ENCODE data around the gene DOCK11.
A peak's percentile ranks its signal among the peaks of the same experiment; 100 is the strongest.

Gene DOCK11

GRCh38 chrX:118538386-118538785, 42.8 kb downstream of the DOCK11 start:
- WGBS (ENCODE audit: insufficient coverage) = 42% methylated on average over 4 of the region's 5 CpGs
- Histone ChIP-seq H3K4me1 (ENCODE audit: control extremely low read depth in 1 of 4, control insufficient read depth in 4 of 4, insufficient read depth in 4 of 4, low read length in 3 of 4) (peaks cover 8 to 45% (median 26%) of the 10 kb centered on the region in 4 experiments), H3K27ac (ENCODE audit: insufficient read depth in 1 of 2, low read depth in 1 of 2, low read length in 2 of 2, poor library complexity in 1 of 2, severe bottlenecking in 2 of 2) (peak overlapping the region; percentile 62 to 65)

GRCh38 chrX:118540342-118540741, 44.7 kb downstream of the DOCK11 start:
- no peak for DNase-seq
- WGBS (ENCODE audit: insufficient coverage) = 89% methylated on average over 3 of the region's 4 CpGs
- Histone ChIP-seq H3K36me3 (ENCODE audit: control insufficient read depth in 4 of 4, insufficient read depth in 4 of 4, low read length in 3 of 4) (peaks cover 0 to 15% (median 4%) of the 10 kb centered on the region in 4 experiments), H3K27me3 (replicated peaks in 2 of 5; ENCODE audit: control insufficient read depth in 4 of 5, insufficient read depth in 5 of 5, low read length in 4 of 5) (no peaks in the 10 kb centered on the region), H3K4me3 (ENCODE audit: control insufficient read depth in 1 of 7, extremely low read depth in 1 of 7, insufficient read depth in 4 of 7, low read depth in 2 of 7, low read length in 6 of 7) (no peak overlapping the region), H3K27ac (ENCODE audit: insufficient read depth in 1 of 2, low read depth in 1 of 2, low read length in 2 of 2, poor library complexity in 1 of 2, severe bottlenecking in 2 of 2) (no peak overlapping the region), H3K9me3 (ENCODE audit: control extremely low read depth in 1 of 5, control insufficient read depth in 4 of 5, insufficient read depth in 2 of 5, low read depth in 1 of 5, low read length in 4 of 5) (no peaks in the 10 kb centered on the region), H3K4me1 (ENCODE audit: control extremely low read depth in 1 of 4, control insufficient read depth in 4 of 4, insufficient read depth in 4 of 4, low read length in 3 of 4) (peaks cover 3 to 39% (median 25%) of the 10 kb centered on the region in 4 experiments)
- ChIA-PET POLR2A (no interaction called here), CTCF (interaction anchor here (0.7 to 1.6 kb wide), 5 partner anchors 22 to 81 kb away, joined by 3 to 5 read pairs (median 3); no protein-coding TSS in a partner anchor)

More at GRCh38 chrX:118538386-118538785, 42.8 kb downstream of the DOCK11 start:
- peak overlapping the region in 1 of 7 experiments; percentile 57 for H3K4me3 ChIP-seq (ENCODE audit: control insufficient read depth in 1 of 7, extremely low read depth in 1 of 7, insufficient read depth in 4 of 7, low read depth in 2 of 7, low read length in 6 of 7)
- no peaks in the 10 kb centered on the region for H3K27me3 ChIP-seq (replicated peaks in 2 of 5; ENCODE audit: control insufficient read depth in 4 of 5, insufficient read depth in 5 of 5, low read length in 4 of 5)
- CTCF ChIA-PET = interaction anchor here (1.2 to 1.5 kb wide), 2 partner anchors 41 to 65 kb away, joined by 4 read pairs; no protein-coding TSS in a partner anchor
- POLR2A ChIA-PET = interaction anchor here (0.7 kb wide), 1 partner anchor 41 kb away, joined by 3 read pairs; no protein-coding TSS in a partner anchor
- no peaks in the 10 kb centered on the region for H3K9me3 ChIP-seq (ENCODE audit: control extremely low read depth in 1 of 5, control insufficient read depth in 4 of 5, insufficient read depth in 2 of 5, low read depth in 1 of 5, low read length in 4 of 5)
- DNase-seq = peak in 2 of 3 donors; percentile 43 to 44
- H3K36me3 ChIP-seq (ENCODE audit: control insufficient read depth in 4 of 4, insufficient read depth in 4 of 4, low read length in 3 of 4) = peaks cover 0 to 3% (median under 1%) of the 10 kb centered on the region in 4 experiments

GRCh38 chrX:118541482-118541881, 45.9 kb downstream of the DOCK11 start:
- 86% methylated on average over 2 of the region's 3 CpGs for WGBS (ENCODE audit: insufficient coverage)
- ChIA-PET CTCF (interaction anchor here (1.2 kb wide), 1 partner anchor 58 kb away, joined by 3 read pairs; no protein-coding TSS in a partner anchor), POLR2A (no interaction called here)

GRCh38 chrX:118545510-118545909, 49.9 kb downstream of the DOCK11 start:
- POLR2A ChIA-PET = no interaction called here
- DNase-seq = no peak
- 95% methylated on average over 3 of the region's 5 CpGs for WGBS (ENCODE audit: insufficient coverage)
- Histone ChIP-seq H3K9me3 (ENCODE audit: control extremely low read depth in 1 of 5, control insufficient read depth in 4 of 5, insufficient read depth in 2 of 5, low read depth in 1 of 5, low read length in 4 of 5) (no peaks in the 10 kb centered on the region), H3K36me3 (ENCODE audit: control insufficient read depth in 4 of 4, insufficient read depth in 4 of 4, low read length in 3 of 4) (peaks cover 2 to 51% (median 21%) of the 10 kb centered on the region in 4 experiments), H3K4me3 (ENCODE audit: control insufficient read depth in 1 of 7, extremely low read depth in 1 of 7, insufficient read depth in 4 of 7, low read depth in 2 of 7, low read length in 6 of 7) (no peak overlapping the region), H3K27me3 (replicated peaks in 2 of 5; ENCODE audit: control insufficient read depth in 4 of 5, insufficient read depth in 5 of 5, low read length in 4 of 5) (no peaks in the 10 kb centered on the region), H3K27ac (ENCODE audit: insufficient read depth in 1 of 2, low read depth in 1 of 2, low read length in 2 of 2, poor library complexity in 1 of 2, severe bottlenecking in 2 of 2) (no peak overlapping the region), H3K4me1 (ENCODE audit: control extremely low read depth in 1 of 4, control insufficient read depth in 4 of 4, insufficient read depth in 4 of 4, low read length in 3 of 4) (peaks cover 0 to 4% (median 0%) of the 10 kb centered on the region in 4 experiments)
- CTCF ChIA-PET = no interaction called here

More at GRCh38 chrX:118541482-118541881, 45.9 kb downstream of the DOCK11 start:
- no peak overlapping the region for H3K27ac ChIP-seq (ENCODE audit: insufficient read depth in 1 of 2, low read depth in 1 of 2, low read length in 2 of 2, poor library complexity in 1 of 2, severe bottlenecking in 2 of 2)
- peaks cover 0 to 25% (median 10%) of the 10 kb centered on the region in 4 experiments for H3K36me3 ChIP-seq (ENCODE audit: control insufficient read depth in 4 of 4, insufficient read depth in 4 of 4, low read length in 3 of 4)
- H3K4me1 ChIP-seq (ENCODE audit: control extremely low read depth in 1 of 4, control insufficient read depth in 4 of 4, insufficient read depth in 4 of 4, low read length in 3 of 4) = peaks cover 3 to 29% (median 18%) of the 10 kb centered on the region in 4 experiments
- H3K27me3 ChIP-seq (replicated peaks in 2 of 5; ENCODE audit: control insufficient read depth in 4 of 5, insufficient read depth in 5 of 5, low read length in 4 of 5) = no peaks in the 10 kb centered on the region
- H3K9me3 ChIP-seq (ENCODE audit: control extremely low read depth in 1 of 5, control insufficient read depth in 4 of 5, insufficient read depth in 2 of 5, low read depth in 1 of 5, low read length in 4 of 5) = no peaks in the 10 kb centered on the region
- no peak overlapping the region for H3K4me3 ChIP-seq (ENCODE audit: control insufficient read depth in 1 of 7, extremely low read depth in 1 of 7, insufficient read depth in 4 of 7, low read depth in 2 of 7, low read length in 6 of 7)
- DNase-seq = no peak

GRCh38 chrX:118548841-118549240, 53.2 kb downstream of the DOCK11 start:
- POLR2A ChIA-PET = no interaction called here
- DNase-seq = no peak
- H3K27me3 ChIP-seq (replicated peaks in 2 of 5; ENCODE audit: control insufficient read depth in 4 of 5, insufficient read depth in 5 of 5, low read length in 4 of 5) = no peaks in the 10 kb centered on the region
- 83% methylated on average over 2 of the region's 3 CpGs for WGBS (ENCODE audit: insufficient coverage)
- no peak overlapping the region for H3K4me3 ChIP-seq (ENCODE audit: control insufficient read depth in 1 of 7, extremely low read depth in 1 of 7, insufficient read depth in 4 of 7, low read depth in 2 of 7, low read length in 6 of 7)
- peaks cover 5 to 54% (median 26%) of the 10 kb centered on the region in 4 experiments for H3K36me3 ChIP-seq (ENCODE audit: control insufficient read depth in 4 of 4, insufficient read depth in 4 of 4, low read length in 3 of 4)
- no peaks in the 10 kb centered on the region for H3K9me3 ChIP-seq (ENCODE audit: control extremely low read depth in 1 of 5, control insufficient read depth in 4 of 5, insufficient read depth in 2 of 5, low read depth in 1 of 5, low read length in 4 of 5)
- H3K4me1 ChIP-seq (ENCODE audit: control extremely low read depth in 1 of 4, control insufficient read depth in 4 of 4, insufficient read depth in 4 of 4, low read length in 3 of 4) = no peaks in the 10 kb centered on the region
- no peak overlapping the region for H3K27ac ChIP-seq (ENCODE audit: insufficient read depth in 1 of 2, low read depth in 1 of 2, low read length in 2 of 2, poor library complexity in 1 of 2, severe bottlenecking in 2 of 2)
- CTCF ChIA-PET = interaction anchor here (0.6 to 1.0 kb wide), 3 partner anchors 41 to 101 kb away, joined by 3 to 4 read pairs (median 4); no protein-coding TSS in a partner anchor

GRCh38 chrX:118550792-118551191, 55.2 kb downstream of the DOCK11 start:
- POLR2A ChIA-PET = no interaction called here
- CTCF ChIA-PET = no interaction called here

GRCh38 chrX:118551426-118551825, 55.8 kb downstream of the DOCK11 start:
- Histone ChIP-seq H3K27me3 (replicated peaks in 2 of 5; ENCODE audit: control insufficient read depth in 4 of 5, insufficient read depth in 5 of 5, low read length in 4 of 5) (no peaks in the 10 kb centered on the region), H3K27ac (ENCODE audit: insufficient read depth in 1 of 2, low read depth in 1 of 2, low read length in 2 of 2, poor library complexity in 1 of 2, severe bottlenecking in 2 of 2) (no peak overlapping the region), H3K4me3 (ENCODE audit: control insufficient read depth in 1 of 7, extremely low read depth in 1 of 7, insufficient read depth in 4 of 7, low read depth in 2 of 7, low read length in 6 of 7) (no peak overlapping the region), H3K36me3 (ENCODE audit: control insufficient read depth in 4 of 4, insufficient read depth in 4 of 4, low read length in 3 of 4) (peaks cover 5 to 42% (median 22%) of the 10 kb centered on the region in 4 experiments), H3K9me3 (ENCODE audit: control extremely low read depth in 1 of 5, control insufficient read depth in 4 of 5, insufficient read depth in 2 of 5, low read depth in 1 of 5, low read length in 4 of 5) (no peaks in the 10 kb centered on the region), H3K4me1 (ENCODE audit: control extremely low read depth in 1 of 4, control insufficient read depth in 4 of 4, insufficient read depth in 4 of 4, low read length in 3 of 4) (no peaks in the 10 kb centered on the region)
- ChIA-PET CTCF (no interaction called here), POLR2A (no interaction called here)
- no peak for DNase-seq
- WGBS (ENCODE audit: insufficient coverage) = 90% methylated on average over 5 of the region's 6 CpGs

More at GRCh38 chrX:118550792-118551191, 55.2 kb downstream of the DOCK11 start:
- DNase-seq = no peak
- Histone ChIP-seq H3K9me3 (ENCODE audit: control extremely low read depth in 1 of 5, control insufficient read depth in 4 of 5, insufficient read depth in 2 of 5, low read depth in 1 of 5, low read length in 4 of 5) (no peaks in the 10 kb centered on the region), H3K27ac (ENCODE audit: insufficient read depth in 1 of 2, low read depth in 1 of 2, low read length in 2 of 2, poor library complexity in 1 of 2, severe bottlenecking in 2 of 2) (no peak overlapping the region), H3K4me1 (ENCODE audit: control extremely low read depth in 1 of 4, control insufficient read depth in 4 of 4, insufficient read depth in 4 of 4, low read length in 3 of 4) (no peaks in the 10 kb centered on the region), H3K4me3 (ENCODE audit: control insufficient read depth in 1 of 7, extremely low read depth in 1 of 7, insufficient read depth in 4 of 7, low read depth in 2 of 7, low read length in 6 of 7) (no peak overlapping the region), H3K27me3 (replicated peaks in 2 of 5; ENCODE audit: control insufficient read depth in 4 of 5, insufficient read depth in 5 of 5, low read length in 4 of 5) (no peaks in the 10 kb centered on the region), H3K36me3 (ENCODE audit: control insufficient read depth in 4 of 4, insufficient read depth in 4 of 4, low read length in 3 of 4) (peaks cover 5 to 47% (median 24%) of the 10 kb centered on the region in 4 experiments)
- 96% methylated on average over 2 of the region's 2 CpGs for WGBS (ENCODE audit: insufficient coverage)

Measured in common myeloid progenitor, CD34-positive (primary cell).